GM12872 (cell line): ENCODE measurements around the gene CLSTN2.

Source experiments
- TF ChIP-seq, protein P1 (sequence below): IDR thresholded peaks from 3 replicates; pipeline ENCODE4 v1.5.1; 2011; ENCODE audit warnings: low read depth, mild to moderate bottlenecking, low read length, moderate library complexity; ENCODE audit not compliant: insufficient read depth

The CLSTN2 gene

DNA sequence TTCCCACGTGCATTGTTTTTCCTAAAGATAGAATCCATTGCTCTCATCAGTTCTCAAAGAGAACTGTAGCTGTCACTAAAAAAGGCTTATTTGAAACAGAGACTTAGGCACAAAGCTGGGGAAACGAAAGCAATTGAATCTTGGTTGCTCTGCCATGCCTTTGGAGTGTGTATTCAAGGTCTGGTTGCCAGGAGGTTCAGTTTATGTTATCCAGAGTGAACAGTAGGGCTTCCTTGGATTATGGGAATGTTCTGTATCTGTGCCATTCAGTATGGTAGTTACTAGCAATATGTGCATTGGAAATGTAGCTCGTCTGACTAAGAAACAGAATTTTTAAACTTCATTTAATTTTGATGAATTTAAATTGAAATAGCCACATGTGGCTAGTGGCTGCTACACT lies 50.6 kb downstream of the CLSTN2 start:
- TF ChIP-seq, protein P1, sequence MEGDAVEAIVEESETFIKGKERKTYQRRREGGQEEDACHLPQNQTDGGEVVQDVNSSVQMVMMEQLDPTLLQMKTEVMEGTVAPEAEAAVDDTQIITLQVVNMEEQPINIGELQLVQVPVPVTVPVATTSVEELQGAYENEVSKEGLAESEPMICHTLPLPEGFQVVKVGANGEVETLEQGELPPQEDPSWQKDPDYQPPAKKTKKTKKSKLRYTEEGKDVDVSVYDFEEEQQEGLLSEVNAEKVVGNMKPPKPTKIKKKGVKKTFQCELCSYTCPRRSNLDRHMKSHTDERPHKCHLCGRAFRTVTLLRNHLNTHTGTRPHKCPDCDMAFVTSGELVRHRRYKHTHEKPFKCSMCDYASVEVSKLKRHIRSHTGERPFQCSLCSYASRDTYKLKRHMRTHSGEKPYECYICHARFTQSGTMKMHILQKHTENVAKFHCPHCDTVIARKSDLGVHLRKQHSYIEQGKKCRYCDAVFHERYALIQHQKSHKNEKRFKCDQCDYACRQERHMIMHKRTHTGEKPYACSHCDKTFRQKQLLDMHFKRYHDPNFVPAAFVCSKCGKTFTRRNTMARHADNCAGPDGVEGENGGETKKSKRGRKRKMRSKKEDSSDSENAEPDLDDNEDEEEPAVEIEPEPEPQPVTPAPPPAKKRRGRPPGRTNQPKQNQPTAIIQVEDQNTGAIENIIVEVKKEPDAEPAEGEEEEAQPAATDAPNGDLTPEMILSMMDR = no peak

DNA sequence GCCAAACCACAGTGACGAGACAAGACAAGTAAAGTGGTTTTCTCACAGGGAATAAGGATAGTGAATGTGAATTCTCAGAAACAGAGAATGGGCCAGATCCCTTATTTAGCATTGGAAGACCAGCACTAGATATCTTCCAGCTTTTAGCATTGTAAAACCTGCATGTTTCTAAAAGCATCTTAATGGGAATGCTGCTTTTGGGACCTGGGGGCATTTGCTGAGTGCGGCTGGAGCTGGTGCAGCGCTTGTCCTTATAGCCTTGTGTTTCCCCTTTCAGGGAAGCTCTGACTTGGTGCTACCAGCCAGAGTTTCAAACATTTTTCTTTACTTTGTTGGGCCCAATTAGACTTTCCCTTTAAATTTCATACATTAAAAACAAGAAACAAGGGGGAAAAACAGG lies 52.9 kb downstream of the CLSTN2 start:
- TF ChIP-seq, protein P1 = no peak

DNA sequence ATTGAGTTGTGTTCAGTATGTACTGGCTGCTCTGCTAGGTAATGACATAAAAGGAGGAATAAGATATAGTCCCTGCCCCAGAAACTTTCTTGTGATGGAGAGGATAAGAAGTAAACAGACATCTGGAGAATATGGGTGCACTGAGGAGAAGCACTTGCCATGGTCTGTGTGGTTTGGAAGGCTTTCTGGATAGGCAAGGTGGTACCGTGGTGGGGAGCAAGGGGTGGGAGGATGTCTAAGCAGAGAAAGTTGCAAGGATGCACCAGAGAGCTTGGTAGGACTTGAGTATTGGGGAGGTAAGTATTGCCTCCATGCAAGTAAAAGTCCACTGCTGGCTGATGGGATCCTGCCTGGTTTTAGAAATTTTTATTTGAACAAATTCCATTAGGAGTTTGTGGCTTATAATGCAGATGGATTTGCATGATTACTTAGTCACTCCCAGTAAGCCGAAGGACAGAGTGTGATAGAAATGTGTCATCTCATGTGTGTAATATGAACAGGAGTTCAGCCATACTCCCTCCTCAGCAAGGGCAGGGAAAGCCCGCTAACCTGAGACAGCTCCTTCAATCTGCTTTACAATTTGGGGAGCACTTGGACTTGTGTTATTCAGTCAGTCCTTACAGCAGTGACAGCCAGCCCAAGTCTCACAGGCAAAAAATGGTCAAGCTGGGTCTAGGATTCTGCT lies 53.6 kb downstream of the CLSTN2 start:
- TF ChIP-seq, protein P1 = no peak

DNA sequence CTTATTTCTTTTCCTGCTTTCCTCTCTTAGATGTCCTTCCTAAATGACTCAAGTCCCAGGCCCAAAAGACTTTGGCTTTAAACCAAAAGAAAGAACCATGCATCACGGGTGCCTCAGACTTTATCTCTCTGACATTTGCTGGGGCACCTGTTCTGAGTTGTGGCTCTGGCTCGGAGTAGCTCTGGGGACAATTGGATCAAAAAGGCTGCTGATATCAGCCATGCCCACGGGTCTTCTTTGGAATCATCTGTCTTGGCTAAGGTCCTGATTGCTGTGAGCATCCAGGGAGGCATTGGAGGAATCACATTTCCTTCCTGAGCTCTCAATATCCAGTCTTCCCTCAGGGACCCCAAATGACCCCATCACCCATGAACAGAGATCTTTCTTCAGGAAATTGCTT lies 59.9 kb downstream of the CLSTN2 start:
- TF ChIP-seq, protein P1 = no peak

DNA sequence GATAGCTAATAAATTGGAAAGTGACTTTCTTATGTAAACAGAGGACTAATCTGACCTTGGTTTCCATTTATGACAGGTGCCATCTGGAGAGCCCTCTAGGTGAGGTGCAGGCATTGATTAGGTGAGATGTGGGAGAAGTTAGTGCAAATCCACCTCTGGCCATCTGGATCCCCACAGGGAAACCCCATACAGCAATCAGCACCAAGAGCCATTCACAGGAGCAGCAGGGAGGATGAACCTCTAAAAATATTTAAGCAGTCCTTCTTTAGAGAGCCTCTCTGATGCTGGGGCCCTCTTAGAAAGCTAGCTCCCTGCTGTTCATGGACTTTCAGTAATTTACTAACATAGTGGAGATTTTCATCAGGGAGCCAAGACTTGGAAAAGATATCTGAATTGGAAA lies 69.3 kb downstream of the CLSTN2 start:
- TF ChIP-seq, protein P1 = no peak

DNA sequence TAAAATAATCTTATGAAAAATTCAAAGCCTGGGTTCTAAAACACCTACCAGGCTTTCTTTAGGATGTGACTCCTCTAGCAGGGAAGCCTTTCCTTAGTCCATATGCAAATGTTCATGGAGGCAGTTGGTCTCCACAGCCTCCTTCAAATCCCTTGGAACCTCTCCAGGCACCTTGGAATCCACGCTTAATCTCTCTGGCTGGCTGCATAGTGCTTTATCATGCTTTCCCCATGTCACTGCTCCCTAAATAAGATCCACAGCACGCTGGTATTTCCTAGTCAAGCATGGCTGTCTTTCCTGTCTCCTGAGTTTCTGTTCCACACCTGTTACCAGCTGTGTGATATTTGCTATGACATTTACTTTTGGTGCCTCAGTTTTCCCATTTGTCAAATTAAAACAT lies 71.3 kb downstream of the CLSTN2 start:
- TF ChIP-seq, protein P1 = no peak

DNA sequence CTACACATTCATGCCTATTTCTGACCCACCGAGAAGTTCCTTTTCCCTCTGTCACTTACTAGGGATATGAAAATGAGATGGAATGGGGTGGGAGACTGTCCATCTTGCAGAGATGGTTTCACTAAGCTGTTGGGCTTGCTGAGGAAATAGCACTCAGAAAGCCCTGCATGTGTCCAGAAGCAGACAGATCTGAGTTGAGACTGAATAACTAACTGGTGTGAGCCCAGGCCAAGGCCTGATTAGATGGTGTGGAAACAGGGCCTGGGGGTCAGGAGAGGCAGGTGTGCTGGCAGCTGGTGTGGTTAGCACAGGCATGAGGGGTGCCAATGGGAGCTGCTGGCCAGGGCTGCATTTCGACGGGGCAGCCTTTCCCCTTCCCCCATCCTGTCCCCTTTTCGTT lies 72.1 kb downstream of the CLSTN2 start:
- TF ChIP-seq, protein P1 = no peak
